ENCODE data around the gene RASA3.
"Not testable (repeated sequence)": the region's sequence is repeated elsewhere in the genome, so short reads cannot be mapped to it uniquely, and the experiment has no call there.

RASA3 gene

DNA sequence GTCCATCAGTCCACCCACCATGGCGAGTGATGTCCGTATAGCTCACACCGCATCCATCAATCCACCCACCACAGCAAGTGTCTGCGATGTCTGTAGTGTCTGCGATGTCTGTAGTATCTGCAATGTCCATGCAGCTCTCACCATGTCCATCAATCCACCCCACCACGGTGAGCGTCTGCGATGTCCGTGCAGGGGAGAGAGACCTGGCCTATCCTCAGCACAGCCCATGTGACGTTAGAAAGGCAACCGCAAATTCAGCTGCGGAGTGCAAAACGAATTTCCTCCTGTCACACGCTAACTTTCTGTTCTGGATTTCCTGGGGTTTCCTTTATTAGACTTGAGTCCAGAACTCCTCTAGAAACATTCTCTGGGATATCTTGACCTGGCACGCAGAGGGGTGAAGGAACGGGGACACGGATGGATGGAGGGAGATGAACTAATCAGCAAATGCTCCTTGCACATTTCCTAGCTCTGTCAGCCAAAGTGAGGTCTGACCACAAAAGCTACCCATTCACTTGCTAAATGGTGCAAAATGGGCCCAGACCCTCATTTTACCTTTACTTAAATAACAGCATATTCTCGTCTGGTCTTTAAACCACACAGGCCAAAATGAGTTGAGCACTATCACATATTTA, 18.3 kb downstream of the RASA3 start:
- no peaks in the 10 kb centered on the region for H3K36me3 ChIP-seq (ENCODE audit: control insufficient read depth, low read depth, low read length)
- H3K27ac ChIP-seq (ENCODE audit: low read length) = no peak overlapping the region
- peaks cover 47% of the 10 kb centered on the region for H3K4me1 ChIP-seq (ENCODE audit: control insufficient read depth, low read depth, low read length)
- H3K27me3 ChIP-seq (ENCODE audit: control insufficient read depth, insufficient read depth, low read length) = no peaks in the 10 kb centered on the region
- H3K9ac ChIP-seq (ENCODE audit: low read length) = no peak overlapping the region
- H3K4me3 ChIP-seq (ENCODE audit: low read length) = no peak overlapping the region
- no peaks in the 10 kb centered on the region for H3K9me3 ChIP-seq (ENCODE audit: control insufficient read depth, low read depth, low read length)

GRCh38 chr13:114113395-114113794, 19.0 kb downstream of the RASA3 start:
- not testable (repeated sequence) for H3K27ac ChIP-seq (ENCODE audit: low read length); H3K4me3 ChIP-seq (ENCODE audit: low read length); H3K9me3 ChIP-seq (ENCODE audit: control insufficient read depth, low read depth, low read length); H3K27me3 ChIP-seq (ENCODE audit: control insufficient read depth, insufficient read depth, low read length); H3K36me3 ChIP-seq (ENCODE audit: control insufficient read depth, low read depth, low read length); H3K9ac ChIP-seq (ENCODE audit: low read length)
- H3K4me1 ChIP-seq (ENCODE audit: control insufficient read depth, low read depth, low read length) = peaks cover 43% of the 10 kb centered on the region

DNA sequence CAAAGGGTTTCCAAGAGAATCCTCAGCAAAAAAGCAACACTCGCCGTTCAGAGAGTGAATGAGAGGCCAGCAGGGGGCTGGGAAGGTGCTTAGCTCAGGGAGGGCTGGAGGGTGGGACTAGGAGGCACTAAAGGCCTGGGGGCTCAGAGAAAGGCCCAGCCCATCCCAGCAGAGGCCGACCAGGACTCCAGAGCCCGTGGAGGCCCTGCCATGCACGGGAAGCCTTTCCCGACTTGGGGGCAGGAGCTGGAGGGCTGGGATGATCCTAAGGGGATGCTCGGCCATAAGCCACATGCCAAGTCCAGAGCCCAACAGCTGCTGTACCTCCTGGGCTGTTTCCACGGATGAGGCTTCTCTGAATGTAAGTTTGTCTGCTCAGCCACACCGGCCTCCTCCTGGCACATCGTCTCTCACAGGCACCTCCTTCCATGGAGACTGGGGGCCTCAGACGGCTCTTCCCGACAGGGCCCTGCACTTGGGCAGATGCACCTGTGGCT, 19.5 kb downstream of the RASA3 start:
- Histone ChIP-seq H3K9ac (ENCODE audit: low read length) (peak overlapping the region; percentile 12), H3K4me1 (ENCODE audit: control insufficient read depth, low read depth, low read length) (peaks cover 40% of the 10 kb centered on the region), H3K36me3 (ENCODE audit: control insufficient read depth, low read depth, low read length) (no peaks in the 10 kb centered on the region), H3K27ac (ENCODE audit: low read length) (no peak overlapping the region), H3K4me3 (ENCODE audit: low read length) (peak overlapping the region; percentile 13), H3K27me3 (ENCODE audit: control insufficient read depth, insufficient read depth, low read length) (no peaks in the 10 kb centered on the region), H3K9me3 (ENCODE audit: control insufficient read depth, low read depth, low read length) (no peaks in the 10 kb centered on the region)

DNA sequence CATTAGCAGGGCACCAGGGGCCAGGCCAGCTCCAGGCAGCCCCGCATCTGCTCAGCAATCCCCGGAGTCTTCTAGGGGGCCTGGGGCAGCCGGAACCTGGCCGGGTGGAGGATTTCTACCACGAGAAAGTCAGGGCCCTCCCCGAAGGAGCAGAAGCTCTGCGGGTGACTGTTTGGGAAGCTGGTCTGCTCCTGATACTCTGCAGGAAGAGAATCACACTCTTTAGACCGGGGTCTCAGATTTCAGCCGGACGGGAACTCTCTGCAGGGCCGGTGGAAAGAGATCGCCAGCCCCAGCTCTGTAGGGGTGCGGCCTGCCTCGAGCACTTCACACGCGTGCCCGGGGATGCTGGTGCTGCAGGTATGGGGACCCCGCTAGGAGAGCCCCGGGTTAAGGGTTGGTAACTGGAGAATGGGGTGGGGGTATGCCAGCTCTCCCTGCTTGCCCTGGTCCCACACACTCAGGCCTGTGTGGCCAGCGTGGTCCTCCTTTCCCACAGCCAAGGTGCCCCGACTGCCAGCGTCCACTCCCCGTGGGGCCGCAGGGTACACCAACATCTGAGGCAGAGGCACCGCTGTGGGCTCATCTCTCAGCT, 20.1 kb downstream of the RASA3 start:
- Histone ChIP-seq H3K27me3 (ENCODE audit: control insufficient read depth, insufficient read depth, low read length) (no peaks in the 10 kb centered on the region), H3K36me3 (ENCODE audit: control insufficient read depth, low read depth, low read length) (no peaks in the 10 kb centered on the region), H3K9me3 (ENCODE audit: control insufficient read depth, low read depth, low read length) (no peaks in the 10 kb centered on the region), H3K4me1 (ENCODE audit: control insufficient read depth, low read depth, low read length) (peaks cover 40% of the 10 kb centered on the region), H3K4me3 (ENCODE audit: low read length) (peak overlapping the region; percentile 13), H3K9ac (ENCODE audit: low read length) (peak overlapping the region; percentile 12), H3K27ac (ENCODE audit: low read length) (no peak overlapping the region)

DNA sequence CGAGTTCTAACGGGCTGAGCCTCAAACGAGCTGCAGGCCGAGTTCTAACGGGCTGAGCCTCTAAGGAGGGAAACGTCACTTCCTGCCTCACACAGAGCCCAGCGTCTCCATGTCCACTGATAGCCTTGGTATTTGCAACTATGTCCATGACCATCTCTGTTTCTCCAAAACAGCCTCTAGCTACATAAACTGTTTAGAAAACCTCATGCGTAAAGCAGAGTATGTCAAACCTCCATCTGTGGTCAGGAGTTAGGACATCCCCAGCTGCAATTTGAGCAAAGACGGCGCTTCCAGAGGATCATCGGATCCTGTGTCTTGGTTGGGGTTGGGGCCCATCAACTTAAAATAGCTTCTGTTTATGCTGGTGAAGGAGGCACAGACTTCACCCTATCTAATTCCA, 20.8 kb downstream of the RASA3 start:
- Histone ChIP-seq H3K9me3 (ENCODE audit: control insufficient read depth, low read depth, low read length) (no peaks in the 10 kb centered on the region), H3K9ac (ENCODE audit: low read length) (no peak overlapping the region), H3K27ac (ENCODE audit: low read length) (no peak overlapping the region), H3K27me3 (ENCODE audit: control insufficient read depth, insufficient read depth, low read length) (no peaks in the 10 kb centered on the region), H3K4me1 (ENCODE audit: control insufficient read depth, low read depth, low read length) (peaks cover 40% of the 10 kb centered on the region), H3K36me3 (ENCODE audit: control insufficient read depth, low read depth, low read length) (no peaks in the 10 kb centered on the region), H3K4me3 (ENCODE audit: low read length) (no peak overlapping the region)

- H3K4me3 ChIP-seq (ENCODE audit: low read length); H3K27me3 ChIP-seq (ENCODE audit: control insufficient read depth, insufficient read depth, low read length); H3K9me3 ChIP-seq (ENCODE audit: control insufficient read depth, low read depth, low read length); H3K9ac ChIP-seq (ENCODE audit: low read length); H3K36me3 ChIP-seq (ENCODE audit: control insufficient read depth, low read depth, low read length); H3K27ac ChIP-seq (ENCODE audit: low read length): not testable (repeated sequence)
- H3K4me1 ChIP-seq (ENCODE audit: control insufficient read depth, low read depth, low read length) = peaks cover 40% of the 10 kb centered on the region
Measured at GRCh38 chr13:114110830-114111189, 21.6 kb downstream of the RASA3 start.

DNA sequence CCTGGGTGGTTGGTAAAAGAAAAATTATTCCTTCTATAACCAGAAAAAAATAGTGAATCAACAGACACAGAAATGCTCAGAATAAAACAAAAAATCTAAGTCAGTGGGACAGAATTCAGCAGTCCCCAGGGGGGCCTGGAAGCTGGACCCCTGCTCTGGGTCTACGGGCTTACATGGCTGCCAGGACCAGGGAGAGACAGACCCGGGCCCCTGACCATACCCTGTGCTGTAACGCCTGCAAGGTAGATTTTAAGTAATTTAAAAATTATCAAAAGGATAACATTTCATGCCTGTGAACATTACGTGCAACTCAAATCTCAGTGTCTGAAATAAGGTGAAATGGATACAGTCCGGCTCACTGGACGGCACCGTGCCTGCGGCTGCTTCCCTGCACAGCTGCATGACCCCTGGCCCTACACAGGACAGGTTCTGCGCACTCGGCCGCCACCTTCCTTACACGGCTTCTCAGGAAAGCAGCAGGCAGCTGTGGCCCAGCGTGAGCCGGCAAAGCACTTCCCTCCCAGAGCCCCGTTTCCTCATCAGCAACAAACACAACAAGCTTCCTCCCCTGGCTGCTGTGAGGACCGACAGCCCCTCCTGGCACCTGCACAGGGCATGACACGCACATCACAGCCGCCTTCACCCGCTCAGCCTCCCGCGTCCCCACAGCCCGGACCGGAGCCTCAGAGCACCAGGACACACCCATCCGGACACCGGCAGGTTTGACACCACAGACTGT, 22.2 kb downstream of the RASA3 start:
- H3K4me1 ChIP-seq (ENCODE audit: control insufficient read depth, low read depth, low read length) = peaks cover 40% of the 10 kb centered on the region
- H3K36me3 ChIP-seq (ENCODE audit: control insufficient read depth, low read depth, low read length) = no peaks in the 10 kb centered on the region
- H3K4me3 ChIP-seq (ENCODE audit: low read length) = no peak overlapping the region
- no peaks in the 10 kb centered on the region for H3K9me3 ChIP-seq (ENCODE audit: control insufficient read depth, low read depth, low read length)
- H3K9ac ChIP-seq (ENCODE audit: low read length) = no peak overlapping the region
- H3K27ac ChIP-seq (ENCODE audit: low read length) = no peak overlapping the region
- H3K27me3 ChIP-seq (ENCODE audit: control insufficient read depth, insufficient read depth, low read length) = no peaks in the 10 kb centered on the region

- H3K4me1 ChIP-seq (ENCODE audit: control insufficient read depth, low read depth, low read length) = peaks cover 40% of the 10 kb centered on the region
- H3K9ac ChIP-seq (ENCODE audit: low read length) = no peak overlapping the region
- no peak overlapping the region for H3K27ac ChIP-seq (ENCODE audit: low read length)
- no peaks in the 10 kb centered on the region for H3K36me3 ChIP-seq (ENCODE audit: control insufficient read depth, low read depth, low read length)
- H3K4me3 ChIP-seq (ENCODE audit: low read length) = no peak overlapping the region
- no peaks in the 10 kb centered on the region for H3K9me3 ChIP-seq (ENCODE audit: control insufficient read depth, low read depth, low read length)
- no peaks in the 10 kb centered on the region for H3K27me3 ChIP-seq (ENCODE audit: control insufficient read depth, insufficient read depth, low read length)
Measured at GRCh38 chr13:114109641-114110041, 22.8 kb downstream of the RASA3 start.

DNA sequence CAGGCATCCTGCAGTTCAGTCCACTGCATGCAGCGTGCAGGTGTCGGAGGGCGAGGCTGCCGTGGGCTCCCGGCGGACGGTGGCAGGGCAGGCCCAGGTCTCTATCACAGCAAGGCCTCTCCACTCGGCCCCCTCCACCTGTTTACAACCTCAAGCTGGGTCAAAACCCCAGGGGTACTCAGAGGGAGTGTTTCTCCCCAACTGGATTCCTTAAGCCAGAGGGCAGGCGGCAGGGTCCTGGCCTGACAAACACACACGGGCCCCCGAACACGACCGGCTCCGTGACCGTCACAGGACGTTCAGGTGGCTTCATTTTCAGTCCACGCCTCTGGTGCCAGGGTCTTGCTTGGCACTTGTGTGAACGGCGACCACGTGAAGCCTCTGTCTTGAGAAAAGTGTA, 23.5 kb downstream of the RASA3 start:
- H3K4me1 ChIP-seq (ENCODE audit: control insufficient read depth, low read depth, low read length) = peaks cover 35% of the 10 kb centered on the region
- no peak overlapping the region for H3K27ac ChIP-seq (ENCODE audit: low read length)
- H3K9ac ChIP-seq (ENCODE audit: low read length) = no peak overlapping the region
- no peaks in the 10 kb centered on the region for H3K36me3 ChIP-seq (ENCODE audit: control insufficient read depth, low read depth, low read length)
- H3K4me3 ChIP-seq (ENCODE audit: low read length) = no peak overlapping the region
- no peaks in the 10 kb centered on the region for H3K9me3 ChIP-seq (ENCODE audit: control insufficient read depth, low read depth, low read length)
- H3K27me3 ChIP-seq (ENCODE audit: control insufficient read depth, insufficient read depth, low read length) = no peaks in the 10 kb centered on the region

- Histone ChIP-seq H3K9ac (ENCODE audit: low read length) (no peak overlapping the region), H3K4me3 (ENCODE audit: low read length) (no peak overlapping the region), H3K4me1 (ENCODE audit: control insufficient read depth, low read depth, low read length) (peaks cover 34% of the 10 kb centered on the region), H3K27me3 (ENCODE audit: control insufficient read depth, insufficient read depth, low read length) (no peaks in the 10 kb centered on the region), H3K9me3 (ENCODE audit: control insufficient read depth, low read depth, low read length) (no peaks in the 10 kb centered on the region), H3K27ac (ENCODE audit: low read length) (no peak overlapping the region), H3K36me3 (ENCODE audit: control insufficient read depth, low read depth, low read length) (no peaks in the 10 kb centered on the region)
Measured at GRCh38 chr13:114108141-114108761, 24.2 kb downstream of the RASA3 start.

DNA sequence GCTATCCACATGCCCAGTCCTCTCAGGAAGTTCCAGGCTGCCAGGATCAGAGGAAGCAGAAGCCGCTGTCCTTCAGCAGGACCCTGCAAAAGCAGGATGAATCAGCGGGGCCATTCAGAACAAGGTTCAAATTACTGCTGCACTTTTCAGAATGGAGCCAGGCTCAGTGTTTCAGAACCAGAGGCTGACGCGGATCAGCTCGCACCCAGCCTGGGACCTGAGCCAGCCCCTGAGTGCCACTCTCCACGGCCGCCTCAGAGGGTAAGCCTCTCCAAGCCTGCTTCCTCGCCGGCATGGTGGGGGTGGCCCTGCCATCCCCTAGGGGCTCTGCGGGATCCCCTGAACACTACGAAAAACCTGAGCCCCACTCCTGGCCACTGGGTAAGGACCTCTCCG, 24.7 kb downstream of the RASA3 start:
- no peaks in the 10 kb centered on the region for H3K36me3 ChIP-seq (ENCODE audit: control insufficient read depth, low read depth, low read length)
- no peak overlapping the region for H3K4me3 ChIP-seq (ENCODE audit: low read length)
- no peak overlapping the region for H3K27ac ChIP-seq (ENCODE audit: low read length)
- no peaks in the 10 kb centered on the region for H3K27me3 ChIP-seq (ENCODE audit: control insufficient read depth, insufficient read depth, low read length)
- peaks cover 29% of the 10 kb centered on the region for H3K4me1 ChIP-seq (ENCODE audit: control insufficient read depth, low read depth, low read length)
- no peaks in the 10 kb centered on the region for H3K9me3 ChIP-seq (ENCODE audit: control insufficient read depth, low read depth, low read length)
- no peak overlapping the region for H3K9ac ChIP-seq (ENCODE audit: low read length)
